Retinal pigment epithelial cell (primary cell): ENCODE results near the gene TST.

ENCODE experiments used
- DNase-seq: peaks from one replicate; pipeline ENCODE4 v3.0.0-alpha.2; 2010; ENCODE audit warnings: low read depth
- H3K4me3 ChIP-seq: 2 replicates; pipeline ENCODE4 v1.5.1; 2011; ENCODE audit warnings: mild to moderate bottlenecking, low read length, control low read depth, moderate library complexity
- TF ChIP-seq, protein P1 (sequence below): conservative IDR thresholded peaks from 2 replicates; pipeline ENCODE4 v1.5.1; 2011; ENCODE audit warnings: low read depth, low read length, control low read depth, inconsistent platforms

The TST gene

DNA sequence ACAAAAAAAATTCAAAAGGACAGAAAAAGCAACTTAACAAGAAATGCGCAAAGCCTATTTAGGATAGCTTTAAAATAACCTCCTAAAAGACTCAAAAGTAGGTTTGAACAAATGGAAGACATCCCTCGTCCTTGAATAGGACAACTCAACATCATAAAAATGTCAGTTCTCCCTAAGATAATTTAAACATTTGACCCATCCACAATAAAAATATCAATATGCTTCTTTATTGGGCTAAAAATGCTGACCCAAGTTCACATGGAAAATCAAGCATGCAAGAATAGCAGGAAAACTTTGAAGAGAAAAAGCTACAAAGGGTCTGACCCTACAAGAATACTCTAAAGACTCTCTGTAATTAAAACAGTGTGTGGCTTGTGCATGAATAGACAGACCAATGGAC lies 20.2 kb upstream of the TST start:
- TF ChIP-seq, protein P1, sequence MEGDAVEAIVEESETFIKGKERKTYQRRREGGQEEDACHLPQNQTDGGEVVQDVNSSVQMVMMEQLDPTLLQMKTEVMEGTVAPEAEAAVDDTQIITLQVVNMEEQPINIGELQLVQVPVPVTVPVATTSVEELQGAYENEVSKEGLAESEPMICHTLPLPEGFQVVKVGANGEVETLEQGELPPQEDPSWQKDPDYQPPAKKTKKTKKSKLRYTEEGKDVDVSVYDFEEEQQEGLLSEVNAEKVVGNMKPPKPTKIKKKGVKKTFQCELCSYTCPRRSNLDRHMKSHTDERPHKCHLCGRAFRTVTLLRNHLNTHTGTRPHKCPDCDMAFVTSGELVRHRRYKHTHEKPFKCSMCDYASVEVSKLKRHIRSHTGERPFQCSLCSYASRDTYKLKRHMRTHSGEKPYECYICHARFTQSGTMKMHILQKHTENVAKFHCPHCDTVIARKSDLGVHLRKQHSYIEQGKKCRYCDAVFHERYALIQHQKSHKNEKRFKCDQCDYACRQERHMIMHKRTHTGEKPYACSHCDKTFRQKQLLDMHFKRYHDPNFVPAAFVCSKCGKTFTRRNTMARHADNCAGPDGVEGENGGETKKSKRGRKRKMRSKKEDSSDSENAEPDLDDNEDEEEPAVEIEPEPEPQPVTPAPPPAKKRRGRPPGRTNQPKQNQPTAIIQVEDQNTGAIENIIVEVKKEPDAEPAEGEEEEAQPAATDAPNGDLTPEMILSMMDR, result no peak
- no peak for DNase-seq
- H3K4me3 ChIP-seq, result no peak overlapping the region

DNA sequence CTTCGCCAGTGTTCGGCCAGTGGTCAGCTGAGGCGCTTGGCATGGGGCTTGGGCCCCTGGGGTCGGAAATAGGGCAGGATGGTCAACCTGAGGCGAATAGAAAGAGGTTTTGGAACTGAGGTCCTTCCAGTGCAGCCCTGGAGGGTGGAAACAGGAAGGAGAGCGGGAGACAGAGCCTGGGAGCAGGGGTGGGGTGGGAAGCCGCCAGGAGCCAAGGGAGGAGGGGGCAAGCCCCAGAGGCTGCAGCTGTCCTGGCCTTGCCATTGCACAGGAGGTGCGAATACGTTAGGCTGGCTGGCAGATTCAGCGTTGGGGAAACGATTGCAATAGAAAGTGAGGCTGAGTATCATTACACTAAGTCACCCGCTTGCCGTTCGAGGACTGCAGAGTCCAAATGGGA lies 18.4 kb upstream of the TST start:
- no peak for DNase-seq
- TF ChIP-seq, protein P1, result no peak

DNA sequence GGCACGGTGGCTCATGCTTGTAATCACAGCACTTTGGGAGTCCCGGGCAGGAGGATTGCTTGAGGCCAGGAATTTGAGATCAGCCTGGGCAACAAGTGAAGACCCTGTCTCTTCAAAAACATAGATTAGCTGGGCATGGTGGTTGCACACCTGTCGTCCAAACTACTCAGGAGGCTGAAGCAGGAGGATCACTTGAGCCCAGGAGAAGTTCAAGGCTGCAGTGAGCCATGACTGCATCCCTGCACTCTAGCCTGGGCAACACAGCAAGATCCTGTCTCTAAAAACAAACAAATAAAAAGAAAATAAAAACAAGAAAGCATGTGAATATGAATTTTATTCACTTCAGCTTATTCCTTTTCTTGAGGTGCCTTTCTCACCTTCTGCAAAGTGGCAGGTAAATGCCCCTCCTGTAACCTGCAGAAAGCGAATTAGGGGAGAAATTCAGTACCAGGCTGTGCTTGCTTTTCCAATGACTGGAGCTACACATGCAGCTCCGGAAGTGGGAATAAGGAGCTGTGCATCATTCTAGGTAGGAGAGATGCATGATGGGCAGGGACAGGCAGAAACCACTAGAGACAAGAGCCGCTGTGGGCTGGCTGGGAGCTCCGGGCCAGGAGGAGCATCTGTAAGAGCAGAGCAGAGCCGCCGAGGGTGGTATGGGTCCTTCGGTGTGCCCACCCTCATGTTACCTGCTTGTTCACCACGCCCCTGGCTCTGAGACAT lies 17.6 kb upstream of the TST start:
- TF ChIP-seq, protein P1, result no peak

More for the DNA sequence above, 18.4 kb upstream of the TST start:
- H3K4me3 ChIP-seq, result no peak overlapping the region

DNA sequence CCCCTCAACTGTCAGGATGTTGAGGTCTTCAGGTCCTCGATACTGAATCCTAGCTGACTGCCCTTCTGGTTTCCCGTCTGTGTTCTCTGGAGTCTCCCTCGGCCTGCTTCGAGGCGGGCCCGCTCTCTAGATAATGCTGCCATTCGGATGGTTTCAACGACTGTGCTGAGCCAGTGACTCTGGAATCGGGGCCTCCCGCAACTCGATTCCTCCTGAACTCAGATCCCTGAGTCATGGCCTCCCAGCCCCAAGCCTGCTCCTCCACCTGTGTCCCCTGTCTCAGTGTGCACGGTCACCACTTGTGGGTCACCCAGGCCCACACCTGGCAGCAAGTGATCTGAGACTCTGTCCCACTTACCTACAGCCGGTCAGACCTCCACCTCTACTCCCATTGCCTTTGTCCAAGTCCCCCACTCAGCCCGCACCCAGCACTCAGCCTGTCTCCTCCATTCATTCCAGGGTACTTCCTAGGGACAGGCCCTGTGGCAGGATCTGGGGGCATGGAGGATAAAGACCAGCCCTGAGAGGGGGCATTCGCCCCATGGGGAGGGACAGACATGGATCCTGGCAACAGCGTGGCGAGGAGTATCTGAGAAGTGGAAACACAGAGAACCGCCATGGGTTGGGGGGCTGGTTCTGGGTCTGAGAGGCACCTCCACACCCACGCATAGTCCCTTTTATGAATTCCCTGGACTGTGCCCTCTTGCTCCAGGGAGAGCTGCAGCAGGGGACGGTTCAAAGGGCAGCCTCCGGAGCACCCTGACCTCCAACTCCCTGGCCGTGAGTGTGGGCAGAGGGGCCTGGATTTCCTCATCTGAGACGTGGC lies 14.6 kb upstream of the TST start:
- TF ChIP-seq, protein P1, result no peak
- no peak for DNase-seq
- no peak overlapping the region for H3K4me3 ChIP-seq

More for the DNA sequence above, 17.6 kb upstream of the TST start:
- DNase-seq, result no peak
- H3K4me3 ChIP-seq, result no peak overlapping the region

DNA sequence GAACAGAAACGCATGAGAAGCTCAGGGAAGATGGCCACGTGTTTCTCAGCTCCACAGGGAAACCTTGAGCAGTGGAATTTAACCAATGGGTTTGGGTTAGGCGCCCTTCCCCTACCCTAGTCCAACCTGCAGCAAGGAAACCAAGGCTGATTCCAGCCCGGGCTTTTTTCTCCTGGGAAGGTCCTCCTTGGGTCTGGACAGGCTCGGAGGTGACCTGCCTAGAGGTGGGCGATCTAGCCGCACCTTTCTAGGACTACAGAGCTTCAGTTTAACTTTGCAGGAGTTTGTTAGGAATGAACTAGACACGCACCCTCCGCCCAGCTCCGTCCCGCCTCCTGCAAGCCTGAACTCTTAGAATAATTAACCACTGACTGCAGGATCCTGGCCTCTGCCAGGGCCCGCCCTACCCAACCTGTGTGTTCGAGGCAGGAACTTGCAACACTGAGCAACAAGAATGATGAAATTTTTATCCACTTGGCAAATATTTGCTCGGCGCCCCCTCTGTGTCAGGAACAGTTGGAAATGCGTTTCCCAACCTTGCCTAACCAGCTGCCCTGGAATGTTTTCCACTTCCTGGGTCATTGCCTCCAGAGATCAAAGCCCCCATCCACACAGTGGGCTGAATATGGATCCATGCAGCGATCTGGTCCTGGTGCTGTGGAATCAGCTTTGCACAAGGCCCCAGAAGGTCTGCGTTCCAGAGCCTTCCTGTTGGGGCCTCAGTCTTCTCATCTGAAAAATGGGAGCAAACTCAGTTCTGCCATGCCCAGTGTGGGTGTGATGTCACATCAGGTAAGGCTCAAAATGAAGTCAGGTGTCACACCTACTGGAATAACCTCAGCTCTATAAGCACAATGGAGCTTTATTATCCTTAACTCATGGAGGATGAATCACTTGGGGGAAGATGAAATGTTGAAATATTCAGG lies 13.6 kb upstream of the TST start:
- TF ChIP-seq, protein P1, result no peak
- H3K4me3 ChIP-seq, result no peak overlapping the region
- no peak for DNase-seq

DNA sequence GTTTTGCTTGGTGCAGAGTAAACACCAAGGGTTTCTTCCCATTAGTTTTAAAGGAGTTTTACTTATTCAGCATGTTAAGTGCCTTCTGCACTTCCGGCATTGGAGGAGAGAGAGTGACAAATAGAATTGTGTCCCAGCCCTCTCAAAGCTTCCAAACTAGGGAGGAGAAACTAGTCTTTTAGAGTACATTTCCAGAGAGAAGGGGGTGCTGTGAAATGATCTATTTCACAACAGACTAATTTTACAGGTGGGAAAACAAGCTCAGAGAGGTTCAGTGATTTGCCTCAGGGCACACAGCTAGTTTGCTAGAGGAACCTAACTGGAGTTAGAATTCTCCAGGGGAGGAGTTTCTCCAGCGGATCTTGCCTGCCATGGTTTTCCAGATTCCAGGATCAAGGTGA lies 12.9 kb upstream of the TST start:
- TF ChIP-seq, protein P1, result no peak
- DNase-seq, result no peak
- H3K4me3 ChIP-seq, result no peak overlapping the region
